Activated CD4-positive, CD25-positive, alpha-beta regulatory T cell treated with anti-CD3 and anti-CD28 coated beads, Interleukin-2, amount 50 U/mL, for 24 hours (primary cell): ENCODE data around the gene TPCN2.

Source experiments
- ATAC-seq, 2 donors: fragments of 150-1000 bp; cut with Tn5 transposase; one replicate each; pipeline ENCODE4 v1.10.0; 2021; ENCODE audit warnings: mild to moderate bottlenecking in 1 of 2, moderate library complexity in 1 of 2

The TPCN2 gene

GRCh38 chr11:69154938-69155301 lies 106.2 kb downstream of the TPCN2 start:
- no peak for ATAC-seq

- peak; percentile 74 to 76 for ATAC-seq
Observed at GRCh38 chr11:69155302-69156234, 106.8 kb downstream of the TPCN2 start, which contains the start of gene SMIM38. SMIM38 (plus strand) TSS chr11:69155935; CDS start chr11:69157847, 1,912 bp downstream.

- no peak for ATAC-seq
Observed at GRCh38 chr11:69156235-69156639, 107.5 kb downstream of the TPCN2 start.

- ATAC-seq, result no peak
Observed at GRCh38 chr11:69156673-69157155, 108.0 kb downstream of the TPCN2 start.

- peak in 1 of 2 donors; percentile 25 for ATAC-seq
Observed at GRCh38 chr11:69157156-69157821, 108.6 kb downstream of the TPCN2 start.

GRCh38 chr11:69157822-69158231 lies 109.1 kb downstream of the TPCN2 start:
- no peak for ATAC-seq

- ATAC-seq, result no peak
Observed at GRCh38 chr11:69158301-69159149, 109.8 kb downstream of the TPCN2 start.

GRCh38 chr11:69159150-69159852 lies 110.6 kb downstream of the TPCN2 start:
- ATAC-seq, result no peak

GRCh38 chr11:69160296-69161116 lies 111.8 kb downstream of the TPCN2 start:
- ATAC-seq, result no peak

- no peak for ATAC-seq
Observed at GRCh38 chr11:69161117-69161407, 112.3 kb downstream of the TPCN2 start.

- no peak for ATAC-seq
Observed at GRCh38 chr11:69162505-69162904, 113.8 kb downstream of the TPCN2 start.

- ATAC-seq, result no peak
Observed at GRCh38 chr11:69163842-69164241, 115.1 kb downstream of the TPCN2 start.

GRCh38 chr11:69164824-69165223 lies 116.1 kb downstream of the TPCN2 start:
- no peak for ATAC-seq

- no peak for ATAC-seq
Observed at GRCh38 chr11:69165775-69166174, 117.0 kb downstream of the TPCN2 start.

- ATAC-seq, result peak; percentile 98
Observed at GRCh38 chr11:69166218-69167115, 117.7 kb downstream of the TPCN2 start.

GRCh38 chr11:69167130-69167915 lies 118.6 kb downstream of the TPCN2 start:
- no peak for ATAC-seq

GRCh38 chr11:69167916-69168691 lies 119.4 kb downstream of the TPCN2 start:
- no peak for ATAC-seq

GRCh38 chr11:69169479-69169878 lies 120.7 kb downstream of the TPCN2 start:
- ATAC-seq, result no peak

- ATAC-seq, result no peak
Observed at GRCh38 chr11:69170704-69171103, 122.0 kb downstream of the TPCN2 start.
